OCI-LY3 (cell line): ENCODE measurements around the gene CREB5.

Experiments used
- EZH2phosphoT487 ChIP-seq: fragments of 200-600 bp; shearing (Covaris generic); IDR thresholded peaks from 2 replicates; pipeline ENCODE4 v1.6.1; 2018; ENCODE audit warnings: antibody characterized with exemption, mixed run types, low read depth
- TF ChIP-seq, protein P1 (sequence below): fragments of 200-600, 300-600 bp; sonication (generic); IDR thresholded peaks from 2 replicates; pipeline ENCODE4 v1.5.1; 2014; ENCODE audit warnings: antibody characterized with exemption, low read length, low read depth

DNA sequence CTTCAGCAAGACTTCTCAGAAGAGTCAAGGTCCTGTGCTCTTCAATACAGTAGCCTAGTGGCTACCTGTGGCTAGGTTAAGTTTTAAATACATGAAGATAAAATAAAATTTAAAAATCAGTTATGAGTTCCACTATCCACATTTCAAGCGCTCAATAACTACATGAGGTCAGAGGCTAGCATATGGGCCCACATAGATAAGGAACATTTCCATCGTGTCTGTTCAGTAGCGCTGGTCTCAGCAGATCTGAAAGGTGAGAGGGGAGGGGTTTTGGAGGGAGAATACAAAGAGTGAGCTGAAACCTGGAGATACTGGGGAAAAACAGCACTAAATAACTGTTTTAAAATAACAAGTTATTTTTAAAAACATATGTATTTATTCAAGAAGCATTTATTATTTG lies 326.8 kb downstream of the CREB5 start:
- TF ChIP-seq, protein P1, sequence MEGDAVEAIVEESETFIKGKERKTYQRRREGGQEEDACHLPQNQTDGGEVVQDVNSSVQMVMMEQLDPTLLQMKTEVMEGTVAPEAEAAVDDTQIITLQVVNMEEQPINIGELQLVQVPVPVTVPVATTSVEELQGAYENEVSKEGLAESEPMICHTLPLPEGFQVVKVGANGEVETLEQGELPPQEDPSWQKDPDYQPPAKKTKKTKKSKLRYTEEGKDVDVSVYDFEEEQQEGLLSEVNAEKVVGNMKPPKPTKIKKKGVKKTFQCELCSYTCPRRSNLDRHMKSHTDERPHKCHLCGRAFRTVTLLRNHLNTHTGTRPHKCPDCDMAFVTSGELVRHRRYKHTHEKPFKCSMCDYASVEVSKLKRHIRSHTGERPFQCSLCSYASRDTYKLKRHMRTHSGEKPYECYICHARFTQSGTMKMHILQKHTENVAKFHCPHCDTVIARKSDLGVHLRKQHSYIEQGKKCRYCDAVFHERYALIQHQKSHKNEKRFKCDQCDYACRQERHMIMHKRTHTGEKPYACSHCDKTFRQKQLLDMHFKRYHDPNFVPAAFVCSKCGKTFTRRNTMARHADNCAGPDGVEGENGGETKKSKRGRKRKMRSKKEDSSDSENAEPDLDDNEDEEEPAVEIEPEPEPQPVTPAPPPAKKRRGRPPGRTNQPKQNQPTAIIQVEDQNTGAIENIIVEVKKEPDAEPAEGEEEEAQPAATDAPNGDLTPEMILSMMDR: no peak
- no peak for TF ChIP-seq EZH2phosphoT487
